ENCODE measurements around the gene OR11A1.

Gene OR11A1, protein sequence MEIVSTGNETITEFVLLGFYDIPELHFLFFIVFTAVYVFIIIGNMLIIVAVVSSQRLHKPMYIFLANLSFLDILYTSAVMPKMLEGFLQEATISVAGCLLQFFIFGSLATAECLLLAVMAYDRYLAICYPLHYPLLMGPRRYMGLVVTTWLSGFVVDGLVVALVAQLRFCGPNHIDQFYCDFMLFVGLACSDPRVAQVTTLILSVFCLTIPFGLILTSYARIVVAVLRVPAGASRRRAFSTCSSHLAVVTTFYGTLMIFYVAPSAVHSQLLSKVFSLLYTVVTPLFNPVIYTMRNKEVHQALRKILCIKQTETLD

GRCh38 chr6:29456971-29457370, at the start of gene OR11A1, which contains the start of gene OR2H1:
Gene OR11A1 (minus strand): TSS chr6:29457071. CDS start chr6:29427641, 29,430 bp downstream.
Gene OR2H1 (plus strand): TSS chr6:29457155. CDS start chr6:29461770, 4,615 bp downstream.
- DNase-seq (no peak), ATAC-seq (no peak)

- ATAC-seq = no peak
These were observed 49.7 kb upstream of the OR11A1 start for GRCh38 chr6:29506446-29507067.

DNA sequence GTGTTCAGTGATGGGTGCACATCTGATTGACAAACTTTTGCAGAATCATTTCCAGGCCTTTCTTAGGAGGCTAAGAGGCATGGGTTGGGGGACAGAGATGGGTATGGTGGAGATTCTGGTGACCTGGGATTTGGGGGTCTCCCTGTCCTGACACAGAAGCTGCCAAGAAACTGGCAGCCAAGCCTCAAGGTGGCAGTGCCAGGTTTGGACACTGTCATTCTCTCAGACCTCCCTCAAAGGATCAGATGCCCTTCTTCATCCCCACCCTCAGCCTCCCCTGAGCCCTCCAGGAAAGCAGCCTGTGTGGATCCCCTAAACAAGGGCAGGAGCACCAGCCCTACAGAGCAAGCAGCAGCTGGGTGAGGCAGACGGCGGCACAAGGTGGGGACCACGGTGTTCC, 48.9 kb upstream of the OR11A1 start:
- DNase-seq = no peak
- ATAC-seq = no peak

More at GRCh38 chr6:29506446-29507067, 49.7 kb upstream of the OR11A1 start:
- no peak for DNase-seq

DNA sequence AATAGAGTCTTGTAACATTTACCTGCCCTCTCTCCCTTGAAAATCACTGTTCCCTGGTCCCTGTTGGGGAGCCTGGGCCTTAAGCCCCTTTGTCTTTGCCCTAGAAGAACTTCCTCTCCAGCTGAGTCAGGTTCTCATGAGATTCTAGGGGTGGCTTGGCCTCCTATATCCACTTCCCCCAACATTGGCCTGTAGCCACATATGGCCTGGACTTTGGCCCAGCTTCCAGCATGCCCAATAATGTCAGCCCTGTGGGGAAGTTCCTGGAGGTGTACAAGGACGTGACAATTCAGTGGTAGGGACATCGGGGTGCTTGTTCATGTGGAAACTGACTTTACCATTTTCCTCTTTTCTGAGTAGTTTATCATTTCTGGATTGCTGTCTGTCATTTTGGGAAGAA, 48.1 kb upstream of the OR11A1 start:
- DNase-seq = no peak
- no peak for ATAC-seq

- no peak for DNase-seq
These were observed 45.7 kb upstream of the OR11A1 start for GRCh38 chr6:29502597-29502996.

GRCh38 chr6:29502181-29502580, 45.3 kb upstream of the OR11A1 start:
- ATAC-seq = no peak
- no peak for DNase-seq

More at GRCh38 chr6:29502597-29502996, 45.7 kb upstream of the OR11A1 start:
- no peak for ATAC-seq

DNA sequence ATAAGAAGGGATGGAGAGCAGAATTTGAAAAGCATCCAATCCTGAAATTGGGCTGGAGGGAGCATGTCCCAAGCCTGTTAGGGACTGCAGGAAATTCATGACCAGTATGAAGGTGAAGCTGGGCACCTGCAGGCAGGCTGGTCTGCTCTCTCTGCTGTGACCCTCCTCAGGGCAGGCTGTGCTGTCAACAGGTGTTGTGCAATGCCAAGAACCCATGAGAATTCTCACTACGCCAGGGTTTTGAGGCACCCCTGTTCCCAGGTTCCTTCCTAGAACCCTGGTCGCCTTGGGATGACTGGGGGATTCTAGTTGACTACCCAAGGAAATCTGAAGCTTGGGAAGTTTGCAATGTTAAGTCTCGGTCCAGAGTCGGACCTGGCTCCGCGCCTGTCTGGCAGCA, 44.2 kb upstream of the OR11A1 start:
- DNase-seq = no peak
- no peak for ATAC-seq

DNA sequence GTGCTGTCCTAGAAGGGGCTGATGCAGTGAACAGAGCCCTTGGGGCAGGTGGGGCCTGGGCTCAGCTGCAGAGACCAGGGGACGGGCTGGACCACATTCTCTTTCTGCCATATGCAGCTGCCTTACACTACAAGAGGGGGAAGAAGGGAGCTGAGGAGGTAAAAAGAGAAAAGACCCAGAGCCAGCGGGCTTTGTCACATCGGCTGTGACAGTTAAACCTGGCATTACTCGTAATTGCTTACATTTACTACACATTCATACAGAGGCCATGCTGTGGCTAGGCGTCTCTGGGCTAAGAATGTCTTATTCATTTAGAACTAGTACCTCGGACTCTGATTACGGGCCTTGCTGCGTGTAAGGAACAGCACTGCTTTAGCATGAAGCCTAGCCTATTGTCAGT, 43.7 kb upstream of the OR11A1 start:
- DNase-seq (no peak), ATAC-seq (no peak)

DNA sequence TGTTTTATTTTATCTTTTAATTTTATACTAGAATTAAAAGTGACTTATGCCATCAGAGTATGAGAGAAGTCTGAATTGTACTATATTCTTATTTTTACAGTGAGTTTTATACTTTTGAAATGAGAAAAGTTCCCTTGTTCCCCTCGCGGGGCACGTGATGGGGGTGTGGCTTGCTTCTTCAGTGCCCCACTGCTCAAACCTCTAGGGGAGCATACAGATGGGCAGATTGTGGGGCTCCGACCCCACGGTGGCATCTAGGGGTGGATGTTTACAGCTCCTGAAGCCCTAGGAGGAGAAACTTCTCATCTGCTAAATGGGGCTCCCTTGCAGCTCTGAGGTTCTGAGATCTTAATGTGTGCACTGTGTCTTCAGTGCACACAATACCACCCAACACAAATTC, 42.8 kb upstream of the OR11A1 start:
- ATAC-seq = no peak
- no peak for DNase-seq

DNA sequence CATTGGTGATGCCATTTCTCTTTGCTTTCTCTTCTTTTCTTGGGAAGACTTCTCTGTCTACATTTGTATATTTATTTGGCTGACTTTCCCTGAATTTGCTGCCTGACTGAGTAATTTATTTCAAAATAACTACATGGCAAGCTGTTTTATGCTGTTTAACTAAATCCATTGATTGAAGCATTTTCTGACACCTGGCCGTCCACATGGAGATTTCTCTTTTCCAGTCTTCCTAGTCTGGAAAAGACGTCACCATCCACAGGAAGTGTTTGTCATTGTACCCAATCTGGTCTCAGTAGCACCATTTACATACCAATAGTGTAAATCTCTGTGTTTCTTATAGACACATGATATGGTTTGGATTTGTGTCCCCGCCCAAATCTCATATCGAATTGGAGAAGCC, 40.1 kb upstream of the OR11A1 start:
- DNase-seq = no peak
- no peak for ATAC-seq

DNA sequence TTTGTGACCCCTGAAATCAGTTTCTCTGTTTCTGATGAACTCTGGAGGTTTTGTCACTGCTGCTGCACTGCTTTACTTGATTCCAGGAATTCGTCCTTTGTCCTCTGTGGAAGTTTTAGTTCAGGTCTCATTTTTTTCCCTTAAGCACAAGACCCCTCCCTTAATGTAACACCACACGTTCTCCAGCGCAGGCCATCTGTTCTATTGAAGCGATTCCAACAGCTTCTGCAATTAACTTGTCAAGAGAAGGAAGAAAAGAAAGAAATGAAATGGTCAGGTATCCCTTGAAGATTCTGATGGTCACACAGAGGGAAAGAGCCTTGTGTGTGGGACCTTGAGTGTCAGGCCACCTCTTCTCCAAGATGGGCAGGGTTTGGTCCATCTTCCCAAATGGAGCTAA, 38.7 kb upstream of the OR11A1 start:
- DNase-seq (no peak), ATAC-seq (no peak)

DNA sequence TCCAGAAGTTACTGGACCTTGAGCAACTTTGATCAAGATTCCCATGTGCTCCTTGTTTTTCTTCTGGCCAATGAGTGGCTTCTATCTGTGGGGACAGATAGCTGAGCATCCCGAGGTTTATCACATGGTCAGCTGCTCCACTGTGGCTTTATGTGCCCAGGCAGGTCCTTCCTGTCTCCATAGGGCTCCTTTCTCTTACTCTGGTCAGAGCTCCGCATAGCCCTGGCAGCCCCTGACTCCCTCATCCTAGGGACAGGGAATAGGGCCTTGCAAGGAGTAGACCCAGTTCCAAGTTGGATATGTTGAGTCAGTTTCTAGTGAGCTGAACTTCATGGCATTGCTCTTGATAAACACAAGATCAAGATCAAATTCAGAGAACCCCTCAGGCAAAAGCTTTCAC, 37.3 kb upstream of the OR11A1 start:
- ATAC-seq (no peak), DNase-seq (no peak)

GRCh38 chr6:29493261-29493660, 36.4 kb upstream of the OR11A1 start:
- no peak for DNase-seq
- ATAC-seq = no peak

GRCh38 chr6:29491574-29491973, 34.7 kb upstream of the OR11A1 start:
- ATAC-seq (no peak), DNase-seq (no peak)

GRCh38 chr6:29490552-29490951, 33.7 kb upstream of the OR11A1 start:
- ATAC-seq (no peak), DNase-seq (no peak)

DNA sequence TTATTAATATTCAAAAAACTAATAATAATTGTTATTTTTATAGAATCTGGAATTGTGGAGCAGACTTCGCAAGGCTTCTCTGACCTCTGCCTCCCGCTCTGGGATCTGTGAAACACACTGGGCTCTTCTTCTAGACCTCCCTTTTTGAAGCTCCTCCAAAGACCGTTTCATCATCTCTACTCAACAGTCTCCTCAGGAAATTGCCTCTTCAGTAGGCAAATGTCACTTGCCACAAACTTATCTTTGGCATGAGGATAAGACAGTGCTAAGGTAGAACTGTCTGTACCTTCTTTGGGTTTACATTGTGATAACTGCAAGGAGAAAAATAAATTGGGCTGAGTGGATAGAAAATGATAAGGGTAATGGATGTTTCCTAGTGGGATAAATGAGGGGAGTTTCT, 33.2 kb upstream of the OR11A1 start:
- no peak for ATAC-seq
- no peak for DNase-seq

- ATAC-seq (no peak), DNase-seq (no peak)
These were observed 32.4 kb upstream of the OR11A1 start for GRCh38 chr6:29489286-29489685.

- DNase-seq = no peak
- ATAC-seq = no peak
These were observed 32.0 kb upstream of the OR11A1 start for GRCh38 chr6:29488874-29489273.

DNA sequence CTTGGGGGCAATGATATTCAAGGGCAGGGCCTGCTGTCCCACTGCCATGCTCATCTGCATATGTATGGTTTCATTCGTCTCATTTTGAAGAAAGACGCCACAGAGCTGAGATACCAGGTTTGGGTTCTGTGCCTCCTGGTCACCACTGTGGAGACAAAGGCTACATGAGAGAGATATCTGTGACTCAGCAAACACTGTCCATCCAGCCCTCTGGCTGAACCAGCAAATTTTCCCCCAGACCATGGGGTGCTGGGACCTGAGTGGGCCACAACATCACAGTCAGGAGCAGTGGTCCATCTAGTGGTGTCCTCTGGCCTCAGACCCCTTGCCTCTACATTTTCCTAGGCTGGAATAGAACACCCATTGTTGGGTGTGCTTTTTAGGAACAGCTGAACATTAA, 30.8 kb upstream of the OR11A1 start, which contains the start of gene MAS1L:
Gene MAS1L, minus strand, starts transcription at position 297 of the 400 bp plus-strand sequence. Its CDS starts 54 bp downstream, at position 243.
- DNase-seq (no peak), ATAC-seq (no peak)

DNA sequence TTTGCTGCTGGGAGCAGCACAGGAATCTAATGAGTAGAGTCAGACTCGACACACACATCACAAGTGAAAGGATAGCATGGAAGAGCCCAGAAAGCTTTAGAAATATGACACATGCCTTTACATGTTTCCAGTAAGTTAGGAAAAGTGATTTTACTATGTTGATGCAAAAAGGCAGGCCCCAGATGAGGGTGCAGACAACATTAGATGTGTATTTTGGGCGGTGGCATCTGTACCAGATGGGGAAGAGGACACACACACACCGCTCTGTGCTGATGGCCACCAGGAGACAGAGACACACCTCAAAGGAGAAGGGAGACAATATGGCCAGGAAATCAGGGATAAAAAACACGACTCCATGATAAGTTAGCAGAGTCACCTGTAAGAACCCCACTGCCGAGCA, 30.3 kb upstream of the OR11A1 start:
- ATAC-seq = no peak
- no peak for DNase-seq

DNA sequence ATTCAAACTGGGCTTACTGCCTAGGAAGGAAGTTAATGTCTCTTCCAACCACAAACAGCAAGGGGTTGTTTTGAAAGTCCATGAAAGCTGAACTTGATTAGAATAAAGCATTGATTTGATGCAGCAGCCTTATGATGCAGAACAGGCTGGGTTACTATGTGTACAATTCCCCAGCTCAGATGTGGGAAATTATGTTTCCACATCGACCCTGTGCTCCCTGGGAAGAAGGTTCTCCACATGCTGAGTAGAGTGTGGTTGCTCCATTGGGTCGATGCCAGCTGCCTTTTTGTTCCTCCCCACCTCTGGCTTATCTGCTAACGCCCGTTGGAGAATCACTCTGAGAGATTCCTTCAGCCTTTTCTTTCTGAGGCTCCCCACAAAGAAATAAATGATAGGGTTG, 29.7 kb upstream of the OR11A1 start:
- ATAC-seq = no peak

DNA sequence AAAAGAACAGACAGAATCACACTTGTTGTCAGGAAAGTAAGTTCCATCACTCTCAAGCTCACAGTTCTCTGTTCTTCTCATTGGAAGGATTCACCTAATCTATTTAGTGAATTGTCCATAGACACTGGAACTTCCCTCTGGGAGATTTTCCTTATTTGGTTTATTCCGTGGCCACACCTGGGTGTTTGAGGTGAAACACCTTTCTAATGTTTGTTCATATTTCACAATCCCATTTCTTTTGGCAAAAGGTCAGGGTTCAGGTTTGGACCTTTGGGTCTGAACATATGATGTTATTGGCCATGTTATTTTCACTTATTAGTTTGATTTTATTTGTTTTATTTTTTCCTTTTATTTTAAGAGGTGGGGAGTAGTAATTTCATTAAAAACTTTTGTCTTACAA, 26.9 kb upstream of the OR11A1 start:
- DNase-seq (no peak), ATAC-seq (no peak)

More for the DNA sequence above, 29.7 kb upstream of the OR11A1 start:
- DNase-seq = no peak

DNA sequence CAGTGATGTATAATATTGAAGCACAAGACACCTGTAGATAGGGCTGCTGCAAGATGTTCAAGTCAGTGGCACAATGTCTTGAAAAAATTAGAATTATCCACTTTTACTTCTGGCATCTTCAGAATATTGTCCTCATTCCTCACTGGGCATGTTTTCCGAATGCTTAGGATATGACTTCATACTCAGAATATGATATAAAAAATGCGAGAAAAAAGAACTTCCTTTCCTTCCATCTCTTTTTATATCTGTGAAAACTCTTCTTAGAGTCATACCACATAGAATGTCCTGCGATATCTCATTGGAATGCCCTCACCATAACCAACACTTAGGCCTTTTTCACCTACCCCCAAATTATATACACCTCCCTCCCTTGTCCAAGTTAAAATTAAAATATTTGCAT, 26.3 kb upstream of the OR11A1 start:
- DNase-seq (no peak), ATAC-seq (no peak)

- DNase-seq = no peak
- ATAC-seq = no peak
These were observed 22.7 kb upstream of the OR11A1 start for GRCh38 chr6:29479560-29479959.

Measured in stimulated activated naive CD8-positive, alpha-beta T cell treated with anti-CD3 and anti-CD28 coated beads, Interleukin-15, Interleukin-2, amounts not matched to agents 100 U/mL and 50 U/mL, for 24 hours (primary cell).